ENCODE data around the gene INTS15.

Gene INTS15

DNA sequence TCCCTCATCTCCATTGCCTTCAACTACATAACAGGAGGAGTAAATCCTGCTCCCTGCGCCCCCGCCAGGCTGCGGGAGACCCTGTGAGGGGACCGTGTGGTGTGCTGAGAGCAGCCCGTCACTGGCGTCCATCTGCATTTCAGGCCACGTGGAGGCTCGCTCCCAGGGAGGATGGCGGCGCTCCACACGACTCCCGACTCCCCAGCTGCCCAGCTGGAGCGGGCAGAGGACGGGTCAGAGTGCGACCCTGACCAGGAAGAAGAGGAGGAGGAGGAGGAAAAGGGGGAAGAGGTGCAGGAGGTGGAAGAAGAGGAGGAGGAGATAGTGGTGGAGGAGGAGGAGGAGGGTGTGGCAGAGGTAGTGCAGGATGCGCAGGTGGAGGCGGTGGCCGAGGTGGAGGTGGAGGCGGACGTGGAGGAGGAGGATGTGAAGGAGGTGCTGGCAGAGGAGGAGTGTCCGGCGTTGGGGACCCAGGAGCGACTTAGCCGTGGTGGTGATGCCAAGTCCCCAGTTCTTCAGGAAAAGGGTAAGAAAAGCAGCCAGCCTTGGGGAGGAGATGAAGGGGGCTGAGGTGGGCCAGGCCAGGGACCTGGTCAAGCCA, 52.5 kb downstream of the INTS15 start:
- H3K27ac ChIP-seq (ENCODE audit: low read depth, low read length): no peak overlapping the region
- no peak overlapping the region for H3K9ac ChIP-seq (ENCODE audit: low read depth in 1 of 2, low read length in 2 of 2)
- H3K9me3 ChIP-seq (ENCODE audit: control insufficient read depth in 1 of 2, low read length in 2 of 2): no peaks in the 10 kb centered on the region
- H3K27me3 ChIP-seq (ENCODE audit: control insufficient read depth in 1 of 2, insufficient read depth in 2 of 2, low read length in 2 of 2): no peaks in the 10 kb centered on the region
- H3K4me3 ChIP-seq (ENCODE audit: low read depth in 1 of 2, low read length in 2 of 2): no peak overlapping the region
- H3K36me3 ChIP-seq (ENCODE audit: control insufficient read depth in 1 of 2, insufficient read depth in 2 of 2, low read length in 2 of 2): peaks cover 24 to 64% of the 10 kb centered on the region in 2 donors
- peaks cover 7 to 9% of the 10 kb centered on the region in 2 donors for H3K4me1 ChIP-seq (ENCODE audit: control insufficient read depth in 1 of 2, insufficient read depth in 2 of 2, low read length in 2 of 2)

DNA sequence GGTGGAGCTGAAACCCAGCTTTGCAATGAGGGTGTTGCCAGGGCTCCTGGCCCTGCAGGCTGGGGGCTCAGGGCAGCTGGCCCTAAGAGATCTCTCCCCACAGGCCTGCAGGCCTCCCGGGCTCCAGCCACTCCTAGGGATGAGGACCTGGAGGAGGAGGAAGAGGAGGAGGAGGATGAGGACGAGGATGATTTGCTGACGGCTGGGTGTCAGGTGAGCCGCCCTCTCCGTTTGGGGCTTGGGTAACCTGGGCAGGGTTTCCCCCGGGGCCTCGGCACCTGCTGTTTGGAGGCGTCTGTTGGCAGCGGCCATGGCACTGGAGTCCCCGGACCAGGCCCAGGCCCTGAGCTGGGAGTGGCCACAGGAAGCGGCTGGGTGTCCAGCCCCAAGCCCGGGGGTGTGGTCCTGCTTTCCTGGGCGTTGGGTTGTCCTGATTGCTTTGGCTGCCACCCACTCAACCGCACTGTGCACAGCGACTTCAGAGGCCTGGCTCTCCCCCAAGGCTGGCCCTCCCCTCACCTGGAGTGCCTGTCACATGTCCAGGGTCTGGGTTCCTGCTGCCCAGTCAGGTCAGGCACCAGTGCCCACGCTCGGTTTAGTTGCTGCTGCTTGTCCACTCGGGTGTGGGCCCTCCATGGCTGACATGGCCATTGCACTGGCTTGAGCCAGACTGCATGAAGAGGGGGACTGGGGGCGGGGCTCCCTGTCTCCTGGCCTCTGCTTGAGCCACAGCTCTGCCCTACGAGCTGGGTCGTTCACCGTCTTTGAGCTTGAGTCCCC, 53.2 kb downstream of the INTS15 start:
- Histone ChIP-seq H3K27ac (ENCODE audit: low read depth, low read length) (no peak overlapping the region), H3K36me3 (ENCODE audit: control insufficient read depth in 1 of 2, insufficient read depth in 2 of 2, low read length in 2 of 2) (peaks cover 26 to 67% of the 10 kb centered on the region in 2 donors), H3K4me1 (ENCODE audit: control insufficient read depth in 1 of 2, insufficient read depth in 2 of 2, low read length in 2 of 2) (peaks cover 7 to 8% of the 10 kb centered on the region in 2 donors), H3K9me3 (ENCODE audit: control insufficient read depth in 1 of 2, low read length in 2 of 2) (no peaks in the 10 kb centered on the region), H3K27me3 (ENCODE audit: control insufficient read depth in 1 of 2, insufficient read depth in 2 of 2, low read length in 2 of 2) (no peaks in the 10 kb centered on the region), H3K4me3 (ENCODE audit: low read depth in 1 of 2, low read length in 2 of 2) (no peak overlapping the region), H3K9ac (ENCODE audit: low read depth in 1 of 2, low read length in 2 of 2) (no peak overlapping the region)

DNA sequence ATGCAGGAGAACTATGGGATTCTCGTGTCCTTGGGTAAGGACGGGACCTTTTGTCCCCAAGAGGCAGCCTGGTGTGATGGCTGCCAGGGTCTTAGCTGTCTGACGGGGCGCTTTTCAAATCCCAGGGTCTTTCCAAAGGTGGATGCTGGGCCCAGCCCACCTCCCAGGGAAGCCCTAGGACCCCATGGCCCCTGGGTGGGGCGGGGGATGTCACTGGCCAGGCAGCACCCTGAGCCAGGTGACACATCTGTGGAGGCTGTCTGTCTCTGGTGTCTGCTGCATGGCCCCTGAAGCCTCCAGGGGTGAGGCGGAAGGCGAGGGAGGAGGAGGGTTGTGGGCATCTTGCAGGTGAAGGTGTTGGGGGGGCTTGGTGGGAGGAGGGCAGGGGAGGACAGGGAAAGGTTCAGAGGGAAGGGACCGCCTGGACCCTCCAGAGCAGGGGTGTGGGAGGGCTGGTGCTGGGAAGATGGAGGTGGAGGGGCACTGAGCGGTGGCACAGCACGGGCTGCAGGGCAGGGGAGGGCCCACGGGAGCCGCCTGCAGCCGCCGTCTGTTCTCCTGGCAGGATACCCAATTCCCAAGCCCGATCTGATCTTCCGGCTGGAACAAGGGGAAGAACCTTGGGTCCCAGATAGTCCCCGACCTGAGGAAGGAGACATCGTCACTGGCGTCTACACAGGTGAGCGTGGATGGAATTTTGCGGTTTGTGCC, 54.2 kb downstream of the INTS15 start:
- no peak overlapping the region for H3K27ac ChIP-seq (ENCODE audit: low read depth, low read length)
- peaks cover 26 to 76% of the 10 kb centered on the region in 2 donors for H3K36me3 ChIP-seq (ENCODE audit: control insufficient read depth in 1 of 2, insufficient read depth in 2 of 2, low read length in 2 of 2)
- no peaks in the 10 kb centered on the region for H3K9me3 ChIP-seq (ENCODE audit: control insufficient read depth in 1 of 2, low read length in 2 of 2)
- H3K27me3 ChIP-seq (ENCODE audit: control insufficient read depth in 1 of 2, insufficient read depth in 2 of 2, low read length in 2 of 2): no peaks in the 10 kb centered on the region
- no peak overlapping the region for H3K9ac ChIP-seq (ENCODE audit: low read depth in 1 of 2, low read length in 2 of 2)
- no peaks in the 10 kb centered on the region for H3K4me1 ChIP-seq (ENCODE audit: control insufficient read depth in 1 of 2, insufficient read depth in 2 of 2, low read length in 2 of 2)
- H3K4me3 ChIP-seq (ENCODE audit: low read depth in 1 of 2, low read length in 2 of 2): no peak overlapping the region

DNA sequence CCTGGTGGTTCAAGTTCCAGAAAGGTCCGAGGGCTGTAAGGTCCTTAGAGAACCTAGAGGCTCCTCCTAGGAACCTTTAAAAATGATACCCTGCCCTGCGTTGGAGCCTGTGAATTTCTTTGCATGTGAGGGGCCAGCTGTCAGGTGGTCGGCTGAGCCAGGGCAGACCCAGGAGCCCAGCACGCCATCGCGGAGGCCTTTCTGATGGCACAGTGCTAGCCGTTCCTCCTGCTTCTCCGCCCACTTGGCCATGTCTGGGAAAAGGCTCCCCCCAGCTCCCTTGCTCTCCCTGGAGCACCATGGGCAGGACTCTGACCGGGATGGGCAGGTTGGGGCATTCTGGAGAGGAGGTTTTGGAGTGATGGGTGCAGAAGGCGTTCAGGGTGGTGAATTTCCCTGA, 54.9 kb downstream of the INTS15 start:
- H3K4me1 ChIP-seq (ENCODE audit: control insufficient read depth in 1 of 2, insufficient read depth in 2 of 2, low read length in 2 of 2): no peaks in the 10 kb centered on the region
- no peak overlapping the region for H3K27ac ChIP-seq (ENCODE audit: low read depth, low read length)
- H3K9ac ChIP-seq (ENCODE audit: low read depth in 1 of 2, low read length in 2 of 2): no peak overlapping the region
- no peaks in the 10 kb centered on the region for H3K9me3 ChIP-seq (ENCODE audit: control insufficient read depth in 1 of 2, low read length in 2 of 2)
- H3K36me3 ChIP-seq (ENCODE audit: control insufficient read depth in 1 of 2, insufficient read depth in 2 of 2, low read length in 2 of 2): peaks cover 26 to 82% of the 10 kb centered on the region in 2 donors
- no peaks in the 10 kb centered on the region for H3K27me3 ChIP-seq (ENCODE audit: control insufficient read depth in 1 of 2, insufficient read depth in 2 of 2, low read length in 2 of 2)
- H3K4me3 ChIP-seq (ENCODE audit: low read depth in 1 of 2, low read length in 2 of 2): no peak overlapping the region

DNA sequence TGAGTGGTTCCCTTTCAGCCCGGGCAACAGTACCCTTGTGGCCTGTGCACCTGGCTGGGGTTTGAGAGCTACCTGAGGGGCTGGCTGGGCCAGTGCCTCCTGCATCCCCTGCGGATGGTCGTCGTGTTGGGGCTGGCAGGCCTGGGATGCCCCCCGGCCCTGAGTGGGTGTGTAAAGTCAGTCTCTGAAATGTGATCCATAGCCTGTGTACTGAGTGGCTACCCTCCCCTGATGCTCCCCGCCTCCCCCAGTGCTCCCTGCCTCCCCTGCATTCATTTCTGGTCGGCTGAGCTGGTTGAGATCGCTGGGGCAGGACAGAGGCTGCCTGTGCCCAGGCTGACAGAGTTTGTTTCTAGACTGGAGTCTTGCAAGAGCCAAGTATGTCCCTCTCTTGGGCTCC, 56.6 kb downstream of the INTS15 start:
- Histone ChIP-seq H3K4me3 (ENCODE audit: low read depth in 1 of 2, low read length in 2 of 2) (no peak overlapping the region), H3K36me3 (ENCODE audit: control insufficient read depth in 1 of 2, insufficient read depth in 2 of 2, low read length in 2 of 2) (peaks cover 30 to 84% of the 10 kb centered on the region in 2 donors), H3K9ac (ENCODE audit: low read depth in 1 of 2, low read length in 2 of 2) (no peak overlapping the region), H3K9me3 (ENCODE audit: control insufficient read depth in 1 of 2, low read length in 2 of 2) (no peaks in the 10 kb centered on the region), H3K4me1 (ENCODE audit: control insufficient read depth in 1 of 2, insufficient read depth in 2 of 2, low read length in 2 of 2) (no peaks in the 10 kb centered on the region), H3K27ac (ENCODE audit: low read depth, low read length) (no peak overlapping the region), H3K27me3 (ENCODE audit: control insufficient read depth in 1 of 2, insufficient read depth in 2 of 2, low read length in 2 of 2) (no peaks in the 10 kb centered on the region)

DNA sequence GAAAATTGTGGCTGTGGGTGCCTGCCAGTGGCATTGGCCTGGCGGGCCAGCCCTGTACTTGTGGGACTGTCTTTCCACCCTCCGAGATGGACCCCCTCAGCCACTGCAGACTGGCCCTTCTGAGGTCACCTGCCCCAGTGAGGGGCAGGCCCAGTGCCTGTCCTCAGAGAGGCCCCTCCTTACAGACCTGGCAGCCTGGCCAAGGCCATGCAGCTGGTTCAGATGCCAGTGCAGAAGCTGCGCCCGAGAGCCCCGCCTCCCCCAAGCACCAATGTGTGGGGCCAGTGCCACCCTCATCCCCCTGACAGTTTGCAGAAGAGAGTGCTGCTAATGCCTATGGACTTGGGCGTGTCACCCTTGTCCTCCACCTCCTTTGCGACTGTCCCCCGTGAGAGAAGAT, 57.3 kb downstream of the INTS15 start:
- Histone ChIP-seq H3K4me1 (ENCODE audit: control insufficient read depth in 1 of 2, insufficient read depth in 2 of 2, low read length in 2 of 2) (no peaks in the 10 kb centered on the region), H3K4me3 (ENCODE audit: low read depth in 1 of 2, low read length in 2 of 2) (no peak overlapping the region), H3K9ac (ENCODE audit: low read depth in 1 of 2, low read length in 2 of 2) (no peak overlapping the region), H3K27ac (ENCODE audit: low read depth, low read length) (no peak overlapping the region), H3K9me3 (ENCODE audit: control insufficient read depth in 1 of 2, low read length in 2 of 2) (no peaks in the 10 kb centered on the region), H3K36me3 (ENCODE audit: control insufficient read depth in 1 of 2, insufficient read depth in 2 of 2, low read length in 2 of 2) (peaks cover 25 to 83% of the 10 kb centered on the region in 2 donors), H3K27me3 (ENCODE audit: control insufficient read depth in 1 of 2, insufficient read depth in 2 of 2, low read length in 2 of 2) (no peaks in the 10 kb centered on the region)

DNA sequence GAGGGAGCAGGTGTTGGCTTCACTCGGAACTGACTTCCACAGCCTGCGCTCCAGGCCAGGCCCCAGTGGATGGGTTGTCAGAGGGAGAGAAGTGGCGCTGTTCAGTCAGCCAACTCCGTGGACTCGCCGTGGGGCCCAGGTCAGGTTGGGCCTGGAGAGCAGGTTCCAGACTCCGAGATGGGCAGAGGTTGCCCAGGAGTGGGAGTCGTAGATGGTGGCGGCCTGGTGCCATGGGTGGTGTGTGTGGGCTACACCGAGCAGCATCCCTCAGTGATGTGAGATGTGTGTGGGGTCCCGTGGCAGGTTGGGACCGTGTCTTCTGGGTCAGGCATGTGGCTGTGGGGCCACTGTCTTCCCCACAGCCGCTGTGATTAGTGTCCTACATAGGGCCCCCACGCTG, 57.7 kb downstream of the INTS15 start:
- Histone ChIP-seq H3K27me3 (ENCODE audit: control insufficient read depth in 1 of 2, insufficient read depth in 2 of 2, low read length in 2 of 2) (no peaks in the 10 kb centered on the region), H3K4me1 (ENCODE audit: control insufficient read depth in 1 of 2, insufficient read depth in 2 of 2, low read length in 2 of 2) (no peaks in the 10 kb centered on the region), H3K36me3 (ENCODE audit: control insufficient read depth in 1 of 2, insufficient read depth in 2 of 2, low read length in 2 of 2) (peaks cover 26 to 83% of the 10 kb centered on the region in 2 donors), H3K27ac (ENCODE audit: low read depth, low read length) (no peak overlapping the region), H3K9me3 (ENCODE audit: control insufficient read depth in 1 of 2, low read length in 2 of 2) (no peaks in the 10 kb centered on the region), H3K9ac (ENCODE audit: low read depth in 1 of 2, low read length in 2 of 2) (no peak overlapping the region), H3K4me3 (ENCODE audit: low read depth in 1 of 2, low read length in 2 of 2) (no peak overlapping the region)

DNA sequence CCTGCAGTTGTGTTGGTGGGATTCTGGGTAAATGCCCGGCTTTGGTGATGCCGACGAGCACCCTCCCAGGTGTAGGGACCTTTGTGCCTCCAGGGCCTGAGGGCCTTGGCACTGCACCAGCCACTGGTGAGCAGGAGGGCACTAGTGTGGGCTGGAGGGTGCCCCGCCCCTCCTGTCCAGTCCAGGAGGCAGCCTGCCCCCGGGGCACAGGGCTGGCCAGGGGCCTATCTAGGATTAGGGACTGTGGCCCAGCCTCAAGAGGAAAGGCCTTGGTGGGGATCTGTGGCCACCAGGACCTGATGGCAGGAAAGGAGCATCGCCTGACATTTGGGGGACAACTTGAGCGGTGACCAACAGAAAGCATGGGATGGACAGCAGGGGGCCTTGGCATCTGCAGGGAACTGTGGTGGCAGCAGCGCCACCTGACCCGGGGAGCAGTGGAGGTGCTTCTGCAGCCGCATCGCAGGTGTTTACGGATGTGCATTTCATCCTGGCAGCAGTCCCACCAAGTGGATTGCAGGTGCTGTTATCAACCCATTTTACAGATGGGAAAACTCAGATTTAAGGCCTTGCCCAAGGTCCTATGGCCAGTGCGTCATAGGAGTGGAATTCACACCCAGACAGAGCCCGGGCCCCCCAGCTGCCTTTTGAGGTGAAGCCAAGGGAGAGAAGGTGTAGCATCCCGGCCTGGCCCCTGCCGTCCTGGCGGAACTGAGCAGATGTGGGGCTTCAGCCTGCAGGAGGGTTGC, 58.4 kb downstream of the INTS15 start:
- Histone ChIP-seq H3K4me3 (ENCODE audit: low read depth in 1 of 2, low read length in 2 of 2) (no peak overlapping the region), H3K4me1 (ENCODE audit: control insufficient read depth in 1 of 2, insufficient read depth in 2 of 2, low read length in 2 of 2) (no peaks in the 10 kb centered on the region), H3K27me3 (ENCODE audit: control insufficient read depth in 1 of 2, insufficient read depth in 2 of 2, low read length in 2 of 2) (no peaks in the 10 kb centered on the region), H3K9ac (ENCODE audit: low read depth in 1 of 2, low read length in 2 of 2) (no peak overlapping the region), H3K27ac (ENCODE audit: low read depth, low read length) (no peak overlapping the region), H3K9me3 (ENCODE audit: control insufficient read depth in 1 of 2, low read length in 2 of 2) (no peaks in the 10 kb centered on the region), H3K36me3 (ENCODE audit: control insufficient read depth in 1 of 2, insufficient read depth in 2 of 2, low read length in 2 of 2) (peaks cover 28 to 79% of the 10 kb centered on the region in 2 donors)

DNA sequence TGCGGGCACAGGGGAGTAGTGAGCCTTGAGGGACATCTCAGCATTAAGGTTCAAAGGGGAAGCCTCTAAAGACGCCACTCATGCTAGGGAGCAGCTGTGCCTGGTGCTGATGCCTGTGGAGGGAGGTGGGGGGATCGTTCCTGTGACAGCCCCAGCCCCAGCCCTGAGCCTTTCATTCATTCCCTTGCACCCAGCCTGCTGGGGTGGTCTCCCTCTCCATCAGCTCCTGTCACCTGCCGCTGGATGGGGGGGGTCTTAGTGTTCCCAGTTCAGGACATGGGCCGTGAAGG, 58.9 kb downstream of the INTS15 start:
- peaks cover 24 to 74% of the 10 kb centered on the region in 2 donors for H3K36me3 ChIP-seq (ENCODE audit: control insufficient read depth in 1 of 2, insufficient read depth in 2 of 2, low read length in 2 of 2)
- no peaks in the 10 kb centered on the region for H3K27me3 ChIP-seq (ENCODE audit: control insufficient read depth in 1 of 2, insufficient read depth in 2 of 2, low read length in 2 of 2)
- H3K4me1 ChIP-seq (ENCODE audit: control insufficient read depth in 1 of 2, insufficient read depth in 2 of 2, low read length in 2 of 2): no peaks in the 10 kb centered on the region
- H3K9me3 ChIP-seq (ENCODE audit: control insufficient read depth in 1 of 2, low read length in 2 of 2): no peaks in the 10 kb centered on the region
- H3K9ac ChIP-seq (ENCODE audit: low read depth in 1 of 2, low read length in 2 of 2): no peak overlapping the region
- H3K27ac ChIP-seq (ENCODE audit: low read depth, low read length): no peak overlapping the region
- H3K4me3 ChIP-seq (ENCODE audit: low read depth in 1 of 2, low read length in 2 of 2): no peak overlapping the region

Measured in duodenal mucosa (tissue), 2 donors.